ENCODE data around the gene ME3.

- no peak for TF ChIP-seq POLR2A (IDR thresholded peaks at IDR 0.05)
- TF ChIP-seq, protein P1, sequence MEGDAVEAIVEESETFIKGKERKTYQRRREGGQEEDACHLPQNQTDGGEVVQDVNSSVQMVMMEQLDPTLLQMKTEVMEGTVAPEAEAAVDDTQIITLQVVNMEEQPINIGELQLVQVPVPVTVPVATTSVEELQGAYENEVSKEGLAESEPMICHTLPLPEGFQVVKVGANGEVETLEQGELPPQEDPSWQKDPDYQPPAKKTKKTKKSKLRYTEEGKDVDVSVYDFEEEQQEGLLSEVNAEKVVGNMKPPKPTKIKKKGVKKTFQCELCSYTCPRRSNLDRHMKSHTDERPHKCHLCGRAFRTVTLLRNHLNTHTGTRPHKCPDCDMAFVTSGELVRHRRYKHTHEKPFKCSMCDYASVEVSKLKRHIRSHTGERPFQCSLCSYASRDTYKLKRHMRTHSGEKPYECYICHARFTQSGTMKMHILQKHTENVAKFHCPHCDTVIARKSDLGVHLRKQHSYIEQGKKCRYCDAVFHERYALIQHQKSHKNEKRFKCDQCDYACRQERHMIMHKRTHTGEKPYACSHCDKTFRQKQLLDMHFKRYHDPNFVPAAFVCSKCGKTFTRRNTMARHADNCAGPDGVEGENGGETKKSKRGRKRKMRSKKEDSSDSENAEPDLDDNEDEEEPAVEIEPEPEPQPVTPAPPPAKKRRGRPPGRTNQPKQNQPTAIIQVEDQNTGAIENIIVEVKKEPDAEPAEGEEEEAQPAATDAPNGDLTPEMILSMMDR (IDR thresholded peaks at IDR 0.05) = no peak
These were observed 161.3 kb downstream of the ME3 start for GRCh38 chr11:86511086-86511551.
